ENCODE measurements around the gene CYP2D6.
"Not testable (repeated sequence)": the region's sequence is repeated elsewhere in the genome, so short reads cannot be mapped to it uniquely, and the experiment has no call there.

Gene CYP2D6

DNA sequence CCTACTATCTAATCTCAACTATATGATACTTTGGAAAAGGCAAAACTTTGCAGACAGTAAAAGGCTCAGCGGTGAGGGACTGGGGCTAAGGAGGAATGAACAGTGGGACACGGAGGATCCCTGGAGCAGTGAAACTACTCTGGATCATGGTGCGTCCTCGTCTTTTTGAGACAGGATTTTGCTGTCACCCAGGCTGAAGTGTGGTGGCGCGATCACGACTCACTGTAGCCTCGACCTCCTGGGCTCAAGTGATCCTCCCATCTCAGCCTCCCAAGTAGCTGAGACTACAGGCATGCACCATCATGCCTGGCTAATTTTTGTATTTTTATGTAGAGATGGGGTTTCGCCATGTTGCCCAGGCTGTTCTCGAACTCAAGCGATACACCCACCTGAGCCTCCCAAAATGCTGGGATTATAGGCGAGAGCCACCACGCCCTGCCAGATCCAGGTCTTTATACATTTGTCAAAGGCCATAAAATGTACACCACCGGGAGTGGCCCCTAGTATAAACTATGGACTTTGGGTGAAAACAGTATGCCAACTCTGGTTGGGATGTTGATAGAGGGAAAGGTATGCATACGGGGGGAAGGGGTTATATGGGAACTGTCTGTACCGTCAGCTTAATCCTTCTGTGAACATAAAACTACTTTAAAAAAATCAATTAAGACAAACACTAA lies 28.0 kb upstream of the CYP2D6 start:
- DNase-seq (ENCODE audit: low spot score): no peak

DNA sequence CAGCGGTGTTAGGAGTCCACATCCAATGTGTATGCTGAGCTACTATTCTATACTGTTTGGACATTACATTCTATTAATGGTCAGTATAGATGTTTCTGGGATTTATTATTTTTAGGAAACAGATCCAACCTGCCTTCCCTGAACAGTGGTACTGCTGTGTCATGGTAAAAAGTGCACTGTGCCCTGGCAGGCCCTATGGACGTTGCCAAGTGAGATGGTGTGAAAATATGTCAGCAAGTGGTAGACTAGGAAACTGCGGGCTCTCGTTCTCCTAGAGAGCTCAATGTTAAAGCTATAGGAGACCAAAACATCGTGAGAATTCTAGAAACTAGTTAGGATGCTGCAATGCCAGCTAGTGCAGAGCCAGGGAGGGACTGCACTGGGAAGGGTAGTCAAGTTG lies 26.0 kb upstream of the CYP2D6 start:
- DNase-seq (ENCODE audit: low spot score): no peak

- DNase-seq (ENCODE audit: low spot score): no peak
These were observed 25.5 kb upstream of the CYP2D6 start for GRCh38 chr22:42156121-42156520.

GRCh38 chr22:42155053-42155543 lies 24.5 kb upstream of the CYP2D6 start:
- no peak for DNase-seq (ENCODE audit: low spot score)

GRCh38 chr22:42154293-42155052 lies 23.9 kb upstream of the CYP2D6 start:
- no peak for DNase-seq (ENCODE audit: low spot score)

DNA sequence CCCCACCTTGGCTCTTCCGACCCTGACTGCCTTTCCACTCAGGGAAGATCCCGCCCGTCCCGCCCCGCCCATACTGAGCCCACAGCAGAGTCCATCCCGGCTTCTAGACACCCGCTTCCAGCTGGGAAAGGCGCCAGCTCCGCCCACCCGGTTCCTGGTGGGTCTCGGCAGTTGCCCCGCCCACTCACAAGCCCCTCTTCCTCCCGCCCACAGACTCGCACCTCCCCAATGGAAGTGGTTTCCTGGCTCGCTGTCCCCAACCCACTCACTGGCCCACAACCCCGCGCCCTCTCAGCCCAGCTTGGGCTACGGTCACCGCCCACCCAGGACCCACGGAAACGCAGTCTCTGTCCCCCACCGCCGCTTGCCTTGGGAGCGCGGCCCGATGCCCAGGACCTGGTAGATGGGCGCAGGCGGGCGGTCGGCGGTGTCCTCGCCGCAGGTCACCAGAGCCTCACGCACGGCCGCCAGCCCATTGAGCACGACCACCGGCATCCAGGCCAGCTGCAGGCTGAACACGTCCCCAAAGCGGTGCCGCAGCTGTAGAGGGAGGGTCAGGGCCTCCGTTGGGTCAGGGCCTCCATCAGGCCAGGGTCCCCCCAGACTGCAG lies 22.2 kb upstream of the CYP2D6 start:
- no peak for DNase-seq (ENCODE audit: low spot score)

DNA sequence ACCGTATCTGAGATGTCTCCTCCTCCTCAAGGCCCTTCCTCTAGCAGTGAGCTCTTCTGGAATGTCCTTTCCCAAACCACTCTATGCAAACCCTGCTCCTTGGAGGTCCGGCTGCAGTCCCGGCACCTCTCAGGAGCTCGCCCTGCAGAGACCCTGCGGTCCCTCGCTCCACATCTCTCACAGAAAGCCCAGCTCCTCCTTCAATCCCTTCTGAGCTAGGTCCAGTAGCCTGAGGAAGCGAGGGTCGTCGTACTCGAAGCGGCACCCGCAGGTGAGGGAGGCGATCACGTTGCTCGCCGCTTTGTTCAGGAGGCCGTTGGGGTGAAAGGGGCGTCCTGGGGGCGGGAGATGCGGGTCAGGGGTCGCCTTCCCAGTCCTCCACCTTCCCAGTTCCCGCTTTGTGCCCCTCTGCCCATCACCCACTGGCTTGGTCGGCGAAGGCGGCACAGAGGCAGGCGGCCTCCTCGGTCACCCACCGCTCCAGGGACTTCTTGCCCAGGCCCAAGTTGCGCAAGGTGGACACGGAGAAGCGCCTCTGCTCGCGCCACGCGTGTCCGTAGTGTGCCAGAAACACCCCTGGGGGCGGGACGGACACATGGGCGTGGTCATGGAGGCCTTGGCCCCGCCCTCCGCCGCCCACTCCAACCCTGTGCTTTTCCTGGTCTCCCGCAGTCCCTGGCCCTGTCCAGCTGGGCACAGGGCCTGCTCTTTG lies 21.5 kb upstream of the CYP2D6 start:
- no peak for DNase-seq (ENCODE audit: low spot score)

GRCh38 chr22:42150727-42151590 lies 20.3 kb upstream of the CYP2D6 start:
- DNase-seq (ENCODE audit: low spot score): no peak

DNA sequence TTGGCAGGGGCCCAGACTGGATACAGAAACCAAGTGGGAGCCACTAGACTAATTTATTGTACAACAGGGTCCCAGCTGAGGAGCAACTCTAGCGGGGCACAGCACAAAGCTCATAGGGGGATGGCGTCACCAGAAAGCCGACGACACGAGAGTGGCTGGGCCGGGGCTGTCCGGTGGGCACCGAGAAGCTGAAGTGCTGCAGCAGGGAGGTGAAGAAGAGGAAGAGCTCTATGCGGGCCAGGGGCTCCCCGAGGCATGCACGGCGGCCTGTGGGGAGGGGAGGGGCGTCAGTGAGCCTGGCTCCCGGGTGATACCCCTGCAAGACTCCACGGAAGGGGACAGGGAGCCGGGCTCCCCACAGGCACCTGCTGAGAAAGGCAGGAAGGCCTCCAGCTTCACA lies 19.2 kb upstream of the CYP2D6 start:
- not testable (repeated sequence) for DNase-seq (ENCODE audit: low spot score)

DNA sequence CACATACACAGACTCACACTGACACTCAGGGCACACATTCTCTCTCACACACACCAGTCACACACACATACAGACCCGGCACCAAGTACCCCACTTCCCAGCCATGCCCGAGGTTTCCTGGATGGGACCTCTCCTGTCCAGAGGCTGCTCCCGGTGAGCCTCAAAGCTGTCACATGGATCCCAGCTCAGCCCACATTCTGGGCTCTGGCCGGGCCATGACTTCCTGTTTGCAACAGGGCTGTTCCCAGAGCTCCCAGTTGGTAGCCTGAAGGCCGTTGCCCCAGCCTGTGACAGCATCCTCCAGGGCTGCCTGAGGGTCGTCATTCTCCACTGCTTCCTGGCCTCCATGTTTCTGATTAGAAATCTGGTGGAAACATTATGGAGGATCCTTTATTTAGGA lies 14.6 kb upstream of the CYP2D6 start:
- no peak for DNase-seq (ENCODE audit: low spot score)

DNA sequence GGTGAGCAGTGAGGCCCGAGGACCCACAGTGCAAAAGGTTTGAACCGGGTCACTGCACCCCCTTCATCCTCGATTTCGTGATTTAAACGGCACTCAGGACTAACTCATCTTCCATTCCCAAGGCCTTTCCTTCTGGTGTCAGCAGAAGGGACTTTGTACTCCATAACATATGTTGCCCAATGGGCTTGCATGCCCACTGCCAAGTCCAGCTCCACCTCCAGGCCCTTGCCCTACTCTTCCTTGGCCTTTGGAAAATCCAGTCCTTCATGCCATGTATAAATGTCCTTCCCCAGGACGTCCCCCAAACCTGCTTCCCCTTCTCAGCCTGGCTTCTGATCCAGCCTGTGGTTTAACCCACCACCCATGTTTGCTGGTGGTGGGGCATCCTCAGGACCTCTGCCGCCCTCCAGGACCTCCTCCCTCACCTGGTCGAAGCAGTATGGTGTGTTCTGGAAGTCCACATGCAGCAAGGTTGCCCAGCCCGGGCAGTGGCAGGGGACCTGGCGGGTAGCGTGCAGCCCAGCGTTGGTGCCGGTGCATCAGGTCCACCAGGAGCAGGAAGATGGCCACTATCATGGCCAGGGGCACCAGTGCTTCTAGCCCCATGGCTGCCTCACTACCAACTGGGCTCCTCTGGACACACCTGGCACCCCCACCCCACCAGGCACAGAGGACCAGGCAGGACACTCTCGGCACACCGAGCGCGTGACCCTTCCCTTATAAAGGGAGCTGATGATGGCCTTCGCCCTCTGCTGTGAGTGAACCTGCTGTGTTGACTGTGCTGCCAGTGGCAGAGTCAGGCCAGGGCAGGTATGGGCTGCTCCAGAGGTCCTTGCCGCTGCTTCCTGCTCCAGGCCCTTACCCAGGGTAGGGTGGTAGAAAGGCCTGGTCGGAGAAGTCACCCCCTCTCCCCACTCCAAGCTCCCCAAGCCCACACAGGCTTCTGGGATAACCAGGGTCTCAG lies 13.5 kb upstream of the CYP2D6 start:
- not testable (repeated sequence) for DNase-seq (ENCODE audit: low spot score)

- DNase-seq (ENCODE audit: low spot score): no peak
These were observed 12.3 kb upstream of the CYP2D6 start for GRCh38 chr22:42142771-42143461.

- DNase-seq (ENCODE audit: low spot score): not testable (repeated sequence)
These were observed 10.9 kb upstream of the CYP2D6 start for GRCh38 chr22:42141307-42142057.

DNA sequence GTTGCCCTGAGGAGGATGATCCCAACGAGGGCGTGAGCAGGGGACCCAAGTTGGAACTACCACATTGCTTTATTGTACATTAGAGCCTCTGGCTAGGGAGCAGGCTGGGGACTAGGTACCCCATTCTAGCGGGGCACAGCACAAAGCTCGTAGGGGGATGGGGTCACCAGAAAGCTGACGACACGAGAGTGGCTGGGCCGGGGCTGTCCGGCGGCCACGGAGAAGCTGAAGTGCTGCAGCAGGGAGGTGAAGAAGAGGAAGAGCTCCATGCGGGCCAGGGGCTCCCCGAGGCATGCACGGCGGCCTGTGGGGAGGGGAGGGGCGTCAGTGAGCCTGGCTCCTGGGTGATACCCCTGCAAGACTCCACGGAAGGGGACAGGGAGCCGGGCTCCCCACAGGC lies 9.5 kb upstream of the CYP2D6 start:
- not testable (repeated sequence) for DNase-seq (ENCODE audit: low spot score)

DNA sequence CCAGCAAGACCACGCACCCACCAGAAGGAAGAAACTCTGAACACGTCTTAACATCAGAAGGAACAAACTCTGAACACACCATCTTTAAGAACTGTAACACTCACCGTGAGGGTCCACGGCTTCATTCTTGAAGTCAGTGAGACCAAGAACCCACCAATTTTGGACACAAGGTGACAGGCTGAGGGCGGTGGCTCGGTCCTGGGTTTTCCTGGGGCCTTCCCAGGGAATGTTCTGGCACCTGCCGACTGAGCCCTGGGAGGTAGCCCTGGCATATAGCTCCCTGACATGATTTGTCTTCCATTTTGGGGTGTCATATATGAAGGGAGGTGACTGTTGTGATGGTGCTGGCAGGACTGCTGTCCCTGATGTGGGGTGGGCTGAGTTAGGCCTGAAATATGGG lies 8.9 kb upstream of the CYP2D6 start:
- DNase-seq (ENCODE audit: low spot score): not testable (repeated sequence)

GRCh38 chr22:42138972-42139371 lies 8.4 kb upstream of the CYP2D6 start:
- DNase-seq (ENCODE audit: low spot score): no peak

DNA sequence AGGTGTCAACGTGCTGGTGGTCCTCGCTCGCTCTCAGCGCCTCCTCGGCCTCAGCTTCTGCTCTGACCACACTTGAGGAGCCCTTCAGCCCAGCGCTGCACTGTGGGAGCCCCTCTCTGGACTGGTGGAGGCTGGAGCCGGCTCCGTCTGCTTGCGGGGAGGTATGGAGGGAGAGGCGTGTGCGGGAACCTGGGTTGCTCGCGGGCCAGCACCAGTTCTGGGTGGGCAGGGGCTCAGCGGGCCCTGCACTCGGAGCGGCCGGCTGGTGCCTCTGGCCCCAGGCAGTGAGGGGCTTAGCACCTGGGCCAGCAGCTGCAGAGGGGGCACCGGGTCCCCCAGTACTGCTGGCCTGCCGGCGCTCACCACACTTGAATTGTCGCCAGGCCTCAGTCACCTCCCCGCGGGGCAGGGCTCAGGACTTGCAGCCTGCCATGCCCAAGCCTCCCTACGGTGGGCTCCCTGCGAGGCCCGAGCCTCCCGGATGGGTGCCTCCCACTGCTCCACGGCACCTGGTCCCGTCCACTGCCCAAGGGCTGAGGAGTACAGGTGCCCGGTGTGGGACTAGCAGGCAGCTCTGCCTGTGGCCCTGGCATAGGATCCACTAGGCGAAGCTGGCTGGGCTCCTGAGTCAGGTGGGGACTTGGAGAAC lies 7.6 kb upstream of the CYP2D6 start:
- no peak for DNase-seq (ENCODE audit: low spot score)

DNA sequence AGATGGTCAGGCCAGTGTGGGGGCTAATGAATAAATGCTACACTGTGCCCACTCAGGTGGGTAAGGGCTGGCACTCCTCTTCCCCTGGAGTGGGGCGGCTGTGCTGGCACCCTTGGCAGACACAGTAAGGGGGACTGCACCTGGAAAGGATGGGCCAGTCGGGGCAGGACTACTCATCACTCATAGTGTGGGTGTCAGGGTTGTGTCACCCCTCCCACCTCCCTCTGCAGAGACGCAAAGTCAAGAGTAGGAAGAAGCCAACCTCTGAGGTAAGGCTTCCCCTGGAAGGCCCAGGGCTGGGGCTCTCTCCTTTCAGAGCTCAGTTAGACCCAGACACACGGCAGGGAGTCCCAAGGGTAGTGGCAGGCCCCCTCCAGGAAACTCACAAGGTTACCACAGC lies 5.1 kb upstream of the CYP2D6 start:
- DNase-seq (ENCODE audit: low spot score): not testable (repeated sequence)
